K562 (cell line): ENCODE measurements around the gene ACBD4. TPM values are rescaled to one million over a fixed set of nuclear protein-coding genes. Genes with fewer than 3 reads are reported as not detected.

Experiments used
- BDP1 ChIP-seq: IDR thresholded peaks from 3 replicates; pipeline ENCODE4 v1.6.1; 2011; ENCODE audit not compliant: insufficient read length, insufficient read depth
- BHLHE40 ChIP-seq: IDR thresholded peaks from 2 replicates; pipeline ENCODE4 v1.6.1; 2011; ENCODE audit warnings: low read length, improper control_type of control experiment
- CAMTA2 ChIP-seq: fragments of 250-450 bp; sonication (Bioruptor Pico); conservative IDR thresholded peaks from 2 replicates; pipeline ENCODE4 v1.5.1; 2022
- DIDO1 ChIP-seq: fragments of 450-650 bp; IDR thresholded peaks from 2 replicates; pipeline ENCODE4 v1.6.1; 2016; ENCODE audit warnings: low read depth, missing biosample characterization, missing genetic modification characterization
- FOXJ3 ChIP-seq: sonication (generic); formaldehyde crosslinking; IDR thresholded peaks from 2 replicates; pipeline ENCODE4 v1.4.0; 2020; ENCODE audit warnings: mild to moderate bottlenecking, missing genetic modification reagents
- FOXM1 ChIP-seq, 2 experiments: fragments of 450-650 bp in 1 of 2; sonication (generic) in 1 of 2; formaldehyde crosslinking in 1 of 2; IDR thresholded peaks; 2 replicates each; pipeline versions ENCODE4 v1.6.1 to v1.9.0; 2017 to 2022; ENCODE audit warnings: low read depth in 2 of 2, mild to moderate bottlenecking in 2 of 2, missing genetic modification reagents in 1 of 2, moderate library complexity in 1 of 2
- GABPA ChIP-seq: fragments of 200-800 bp; sonication (Bioruptor generic); conservative IDR thresholded peaks from 2 replicates; pipeline ENCODE4 v1.6.1; 2016; ENCODE audit warnings: low read depth, missing genetic modification characterization, missing compliant biosample characterization
- HMGN3 ChIP-seq: IDR thresholded peaks from 2 replicates; pipeline ENCODE4 v1.6.1; 2011; ENCODE audit warnings: borderline replicate concordance, low read depth, mild to moderate bottlenecking, mixed read lengths, low read length; ENCODE audit not compliant: insufficient read length; ENCODE audit errors: extremely low read depth
- MITF ChIP-seq: IDR thresholded peaks from 2 replicates; pipeline ENCODE4 v1.6.1; 2014; ENCODE audit warnings: antibody characterized with exemption
- MXI1 ChIP-seq: IDR thresholded peaks from 2 replicates; pipeline ENCODE4 v1.6.1; 2011; ENCODE audit warnings: low read depth, mild to moderate bottlenecking, improper control_type of control experiment, low read length
- NCOR1 ChIP-seq: fragments of 450-650 bp; IDR thresholded peaks from 2 replicates; pipeline ENCODE4 v1.6.1; 2016; ENCODE audit warnings: mild to moderate bottlenecking, moderate library complexity
- NFYB ChIP-seq: IDR thresholded peaks from 2 replicates; pipeline ENCODE4 v1.6.1; 2011; ENCODE audit warnings: mild to moderate bottlenecking, moderate library complexity; ENCODE audit not compliant: insufficient read length; ENCODE audit errors: extremely low read depth
- TBP ChIP-seq: optimal IDR thresholded peaks from 2 replicates; pipeline ENCODE3; 2011; ENCODE audit warnings: low read depth, low read length, improper control_type of control experiment
- ZNF561 ChIP-seq: fragments of 450-650 bp; formaldehyde crosslinking; conservative IDR thresholded peaks from 2 replicates; pipeline ENCODE4 v1.4.0; 2020; ENCODE audit warnings: mild to moderate bottlenecking, moderate library complexity
- ZNF830 ChIP-seq: fragments of 250-450 bp; sonication (Bioruptor Pico); IDR thresholded peaks from 2 replicates; pipeline ENCODE4 v1.5.0; 2021; ENCODE audit warnings: mild to moderate bottlenecking
- ZZZ3 ChIP-seq: fragments of 450-650 bp; IDR thresholded peaks from 2 replicates; pipeline ENCODE4 v1.6.1; 2016; ENCODE audit warnings: antibody characterized with exemption, mild to moderate bottlenecking, moderate library complexity
- polyA plus RNA-seq, 8 experiments: library from polyadenylated mRNA; depleted of rRNA in 4 of 8; stranded (reverse) in 5 of 8; unstranded in 3 of 8; fragments of >200 nt; fragmentation: Nextera tagmentation in 2 of 8; fragmentation: Illumina TruSeq in 1 of 8; extraction: Ambion mirVana in 2 of 8; extraction: Trizol in 1 of 8; gene quantifications; 2 replicates each; pipeline versions ENCODE4 v1.2.1 to v1.2.3, GENCODE V29; 2011 to 2014; ENCODE audit warnings: inconsistent platforms in 1 of 8, missing spikeins in 1 of 8
- total RNA-seq, 7 experiments: library from RNA; depleted of rRNA in 6 of 7; stranded (reverse); fragments of >200 nt in 6 of 7; fragmentation: Illumina TruSeq in 2 of 7; extraction: Trizol in 2 of 7; gene quantifications; 2 replicates each; pipeline versions ENCODE4 v1.2.1 to v1.2.3, GENCODE V29; 2011 to 2021; ENCODE audit warnings: low replicate concordance in 1 of 7
- TF ChIP-seq, protein P1 (sequence below), 2 experiments: fragments of 450-650 bp; formaldehyde crosslinking in 1 of 2; IDR thresholded peaks; 2 replicates each; pipeline versions ENCODE4 v1.4.0 to v1.6.1; 2014 to 2020; ENCODE audit warnings: mild to moderate bottlenecking in 2 of 2, borderline replicate concordance in 1 of 2, low read depth in 1 of 2

Gene ACBD4
- total and polyA plus RNA-seq, 9 of the 15 experiments (the other 6 are each of a cell fraction or from before 2014, with no cell fraction given), result 0.14 to 6.9 (median 4.6) TPM

DNA sequence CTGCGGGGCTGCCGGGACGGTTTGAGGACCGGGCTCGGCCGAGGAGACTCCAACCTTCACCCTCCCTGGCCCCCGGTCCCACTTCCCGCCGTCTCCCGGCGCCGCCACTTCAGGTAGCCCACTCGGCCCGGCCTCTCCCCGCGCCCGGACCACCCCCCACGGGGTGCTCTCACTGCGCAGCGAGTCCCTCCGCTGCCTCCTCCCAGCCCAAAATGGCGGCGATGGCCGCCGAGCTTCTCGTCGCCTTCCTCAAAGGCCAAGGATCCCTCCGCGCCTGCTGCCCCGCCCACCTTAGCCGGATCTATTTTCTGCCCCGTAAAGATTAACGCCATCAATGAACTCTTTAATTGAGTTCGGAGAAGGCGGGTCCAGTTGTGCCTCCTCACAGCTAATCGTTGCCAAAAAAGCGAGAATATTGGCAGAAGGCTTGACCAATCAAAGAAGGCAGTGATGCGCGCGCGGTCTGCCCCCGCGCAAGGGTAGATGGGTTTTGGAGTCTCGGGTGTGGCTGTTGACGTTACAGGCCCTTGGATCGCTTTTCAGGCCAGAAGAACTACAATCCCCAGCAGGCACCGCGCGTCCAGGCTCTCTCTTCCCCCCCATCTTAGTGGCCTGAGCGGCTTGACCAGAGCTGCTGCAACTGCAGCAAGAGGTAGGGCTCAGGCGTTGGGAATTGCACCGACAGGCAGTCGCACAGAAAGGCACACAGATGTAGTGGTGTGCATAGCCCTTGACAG, 26.0 kb downstream of the ACBD4 start, which contains the start of gene HEXIM2 (continued):
- TF ChIP-seq MXI1, result no peak
- TF ChIP-seq CAMTA2 (CRISPR knock-in tag), result no peak
- no peak for TF ChIP-seq ZZZ3
- no peak for TF ChIP-seq FOXJ3 (CRISPR knock-in tag)
- peak; percentile 97 for TF ChIP-seq TBP
- TF ChIP-seq BHLHE40, result no peak; the same call in 1 of the 2 replicates
- TF ChIP-seq NCOR1, result no peak
- TF ChIP-seq NFYB, result peak; percentile 93
- no peak for TF ChIP-seq FOXM1 (IDR thresholded peaks at IDR 0.05; ENCODE audit: low read depth)
- no peak for TF ChIP-seq FOXM1 (CRISPR knock-in tag; IDR thresholded peaks at IDR 0.05; ENCODE audit: low read depth)
- TF ChIP-seq ZNF830 (CRISPR knock-in tag), result peak; percentile 90; the same call in 1 of the 2 replicates
- TF ChIP-seq, protein P1, sequence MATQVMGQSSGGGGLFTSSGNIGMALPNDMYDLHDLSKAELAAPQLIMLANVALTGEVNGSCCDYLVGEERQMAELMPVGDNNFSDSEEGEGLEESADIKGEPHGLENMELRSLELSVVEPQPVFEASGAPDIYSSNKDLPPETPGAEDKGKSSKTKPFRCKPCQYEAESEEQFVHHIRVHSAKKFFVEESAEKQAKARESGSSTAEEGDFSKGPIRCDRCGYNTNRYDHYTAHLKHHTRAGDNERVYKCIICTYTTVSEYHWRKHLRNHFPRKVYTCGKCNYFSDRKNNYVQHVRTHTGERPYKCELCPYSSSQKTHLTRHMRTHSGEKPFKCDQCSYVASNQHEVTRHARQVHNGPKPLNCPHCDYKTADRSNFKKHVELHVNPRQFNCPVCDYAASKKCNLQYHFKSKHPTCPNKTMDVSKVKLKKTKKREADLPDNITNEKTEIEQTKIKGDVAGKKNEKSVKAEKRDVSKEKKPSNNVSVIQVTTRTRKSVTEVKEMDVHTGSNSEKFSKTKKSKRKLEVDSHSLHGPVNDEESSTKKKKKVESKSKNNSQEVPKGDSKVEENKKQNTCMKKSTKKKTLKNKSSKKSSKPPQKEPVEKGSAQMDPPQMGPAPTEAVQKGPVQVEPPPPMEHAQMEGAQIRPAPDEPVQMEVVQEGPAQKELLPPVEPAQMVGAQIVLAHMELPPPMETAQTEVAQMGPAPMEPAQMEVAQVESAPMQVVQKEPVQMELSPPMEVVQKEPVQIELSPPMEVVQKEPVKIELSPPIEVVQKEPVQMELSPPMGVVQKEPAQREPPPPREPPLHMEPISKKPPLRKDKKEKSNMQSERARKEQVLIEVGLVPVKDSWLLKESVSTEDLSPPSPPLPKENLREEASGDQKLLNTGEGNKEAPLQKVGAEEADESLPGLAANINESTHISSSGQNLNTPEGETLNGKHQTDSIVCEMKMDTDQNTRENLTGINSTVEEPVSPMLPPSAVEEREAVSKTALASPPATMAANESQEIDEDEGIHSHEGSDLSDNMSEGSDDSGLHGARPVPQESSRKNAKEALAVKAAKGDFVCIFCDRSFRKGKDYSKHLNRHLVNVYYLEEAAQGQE (IDR thresholded peaks at IDR 0.05; ENCODE audit: borderline replicate concordance), result no peak
- TF ChIP-seq, protein P1 (CRISPR knock-in tag; IDR thresholded peaks at IDR 0.05; ENCODE audit: low read depth), result peak; percentile 58; the same call in 1 of the 2 replicates
- no peak for TF ChIP-seq BDP1
- TF ChIP-seq MITF, result no peak; the same call in 1 of the 2 replicates
- no peak for TF ChIP-seq DIDO1 (tag)
- TF ChIP-seq GABPA (tag), result peak; percentile 70
- peak; percentile 59 for TF ChIP-seq HMGN3
- peak; percentile 76; the same call in 1 of the 2 replicates for TF ChIP-seq ZNF561
